ENCODE results near the gene ZNF780A. TPM values are rescaled to one million over a fixed set of nuclear protein-coding genes. Genes with fewer than 3 reads are reported as not detected.

Gene ZNF780A
- polyA plus RNA-seq, 2 of the 4 experiments (the other 2 are of a cell fraction) = 37.9 to 48.1 TPM

GRCh38 chr19:40055832-40056504 is 34.8 kb downstream of the ZNF780A start, which contains the start of gene ZNF780B (continued):
- no peak for TF ChIP-seq HMGXB4 (CRISPR knock-in tag; IDR thresholded peaks at IDR 0.05; ENCODE audit: borderline replicate concordance)
- no peak for TF ChIP-seq HOXA7 (CRISPR knock-in tag; IDR thresholded peaks at IDR 0.05)
- TF ChIP-seq SREBF2 (IDR thresholded peaks at IDR 0.05) = no peak
- TF ChIP-seq HOXB5 (CRISPR knock-in tag; IDR thresholded peaks at IDR 0.05) = no peak; the same call in 1 of the 2 replicates
- no peak for TF ChIP-seq SMC3 (IDR thresholded peaks at IDR 0.05)
- TF ChIP-seq RNF2 (IDR thresholded peaks at IDR 0.05; ENCODE audit: borderline replicate concordance, low read depth) = peak; percentile 47; the same call in 1 of the 2 replicates
- TF ChIP-seq HDAC2 (IDR thresholded peaks at IDR 0.05) = no peak
- no peak for TF ChIP-seq POLR2AphosphoS2 (conservative IDR thresholded peaks at IDR 0.05; ENCODE audit: low read length)
- no peak for TF ChIP-seq RARB (CRISPR knock-in tag; IDR thresholded peaks at IDR 0.05)
- no peak for TF ChIP-seq EHMT2 (IDR thresholded peaks at IDR 0.05; ENCODE audit: low read depth)
- no peak for TF ChIP-seq FOSB (CRISPR knock-in tag; IDR thresholded peaks at IDR 0.05)
- no peak for TF ChIP-seq BHLHE40 (IDR thresholded peaks at IDR 0.05; ENCODE audit: low read depth, low read length)
- TF ChIP-seq CBX2 (IDR thresholded peaks at IDR 0.05; ENCODE audit: borderline replicate concordance, low read depth) = no peak
- TF ChIP-seq EP300 (IDR thresholded peaks at IDR 0.05) = no peak
- no peak for TF ChIP-seq PBX3 (IDR thresholded peaks at IDR 0.05)
- peak in 1 of 2 experiments; percentile 78; a peak in 2 of 5 replicates for TF ChIP-seq JUN (IDR thresholded peaks at IDR 0.05)
- TF ChIP-seq REST (IDR thresholded peaks at IDR 0.05) = no peak

- no peak overlapping the region for H3K27ac ChIP-seq
- peaks cover 86% of the 10 kb centered on the region for H3K9me3 ChIP-seq
- no peak for TF ChIP-seq HOXB13 (CRISPR knock-in tag; IDR thresholded peaks at IDR 0.05; ENCODE audit: low read depth)
- no peak for TF ChIP-seq ESRRA (IDR thresholded peaks at IDR 0.05; ENCODE audit: borderline replicate concordance, low read length)
- TF ChIP-seq CBX8 (IDR thresholded peaks at IDR 0.05) = no peak
- no peak for TF ChIP-seq FOXS1 (CRISPR knock-in tag; IDR thresholded peaks at IDR 0.05)
- no peak for TF ChIP-seq PBX3 (IDR thresholded peaks at IDR 0.05)
- TF ChIP-seq ELK1 (IDR thresholded peaks at IDR 0.05; ENCODE audit: low read depth, low read length) = no peak
- no peak for TF ChIP-seq ZFP36 (IDR thresholded peaks at IDR 0.05; ENCODE audit: borderline replicate concordance, partially characterized antibody)
- TF ChIP-seq MAX (IDR thresholded peaks at IDR 0.05) = no peak
- ChIA-PET CTCF (interaction anchor here (0.5 to 2.8 kb wide), 3 partner anchors 85 to 1287 kb away, joined by 3 to 11 read pairs (median 4); partner anchors contain the start of gene PSMC4), POLR2A (interaction anchor here (1.2 kb wide), 1 partner anchor 11 kb away, joined by 4 read pairs; no protein-coding TSS in a partner anchor)
- H3K4me2 ChIP-seq = peak overlapping the region; percentile 78
- peak; percentile 39 for FAIRE-seq
- peak overlapping the region; percentile 62 for H3K4me3 ChIP-seq
- 0 out of 3 replicates have a peak, but pooled peaks cover 4% of the 10 kb centered on the region for H3K4me1 ChIP-seq
- no peak for DNase-seq (ENCODE audit: low read depth in 1 of 2, low spot score in 1 of 2)
- ATAC-seq = no peak
- 77% methylated on average over 10 of the region's 10 CpGs for WGBS (ENCODE audit: missing lambda C conversion rate)
Observed at GRCh38 chr19:40055049-40055448, 35.7 kb downstream of the ZNF780A start.

All from A549 (cell line).